ELF-1 (cell line): ENCODE data around the gene SLK.

Experiments
- DNase-seq: peaks from one replicate; pipeline ENCODE4 v3.0.0-alpha.2; 2016; ENCODE audit warnings: low read depth, low spot score

The SLK gene

DNA sequence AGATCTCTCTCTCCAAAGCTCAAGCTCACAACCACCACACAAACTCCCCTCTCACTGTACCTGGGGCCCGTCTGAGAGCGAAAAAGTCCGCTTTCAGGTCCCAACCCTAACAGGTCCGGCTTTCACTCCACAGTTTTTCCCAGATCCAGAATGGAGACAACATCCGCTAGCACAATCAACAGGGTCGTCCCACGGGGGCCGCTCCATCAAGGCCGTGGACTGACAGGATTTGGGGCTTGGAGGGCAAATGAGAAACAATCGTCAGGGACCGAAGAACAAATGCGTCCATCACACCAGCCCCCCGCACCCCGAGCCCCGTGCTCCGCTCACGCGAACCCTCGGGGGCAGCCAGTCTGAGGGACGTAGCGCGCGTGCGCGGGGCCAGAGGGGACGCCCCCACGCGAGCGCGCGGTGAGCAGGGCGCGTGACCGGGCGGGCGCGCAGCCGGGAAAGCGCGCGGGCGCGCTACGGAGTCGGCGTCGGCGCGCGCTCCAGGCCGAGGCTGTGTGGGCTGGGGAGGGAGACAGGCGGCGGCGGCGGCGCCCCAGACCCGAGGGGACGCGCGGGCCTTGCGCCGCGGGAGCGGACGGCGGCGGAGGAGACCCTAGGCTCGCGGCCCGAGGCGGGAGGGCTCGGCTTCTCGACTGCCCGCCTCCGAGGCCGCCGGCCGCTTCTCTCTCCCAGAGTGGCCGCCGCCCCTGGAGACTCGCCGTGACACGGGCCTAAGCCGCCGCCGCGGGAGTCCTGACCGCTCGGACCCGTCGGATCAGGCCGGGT is at the start of gene SLK:
Gene SLK, plus strand, starts transcription at position 470 of the 777 bp plus-strand sequence. CDS start 606 bp downstream, outside the sequence.
- DNase-seq = peak; percentile 63

- DNase-seq = no peak
Measured at GRCh38 chr10:103917302-103918052, 49.5 kb upstream of the SLK start.

GRCh38 chr10:103918053-103918846 is 48.7 kb upstream of the SLK start, which contains the start of gene STN1:
Gene STN1, minus strand, starts transcription at chr10:103918184. Its CDS starts 590 bp downstream, at chr10:103917594.
- peak; percentile 96 for DNase-seq

DNA sequence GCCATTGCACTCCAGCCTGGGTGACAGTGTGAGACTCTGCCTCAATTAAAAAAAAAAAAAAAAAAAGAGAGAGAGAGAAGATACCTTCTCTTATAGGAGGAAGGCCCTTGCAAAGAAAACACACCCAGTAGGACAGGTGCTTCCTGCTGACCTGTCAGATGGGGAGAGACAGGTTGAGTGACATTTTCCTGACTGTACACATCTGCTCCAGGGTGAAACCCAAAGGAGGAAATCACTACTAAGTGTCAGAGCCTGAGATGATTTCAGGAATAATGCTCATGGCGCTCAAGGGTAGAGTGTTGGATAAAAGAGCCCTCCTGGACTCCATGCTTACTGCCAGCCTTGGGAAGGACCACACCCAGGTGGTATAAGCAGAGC is 47.3 kb upstream of the SLK start:
- DNase-seq = no peak

- DNase-seq = no peak
Measured at GRCh38 chr10:103921248-103921647, 45.7 kb upstream of the SLK start.

GRCh38 chr10:103921750-103922195 is 45.2 kb upstream of the SLK start:
- DNase-seq = peak; percentile 50

DNA sequence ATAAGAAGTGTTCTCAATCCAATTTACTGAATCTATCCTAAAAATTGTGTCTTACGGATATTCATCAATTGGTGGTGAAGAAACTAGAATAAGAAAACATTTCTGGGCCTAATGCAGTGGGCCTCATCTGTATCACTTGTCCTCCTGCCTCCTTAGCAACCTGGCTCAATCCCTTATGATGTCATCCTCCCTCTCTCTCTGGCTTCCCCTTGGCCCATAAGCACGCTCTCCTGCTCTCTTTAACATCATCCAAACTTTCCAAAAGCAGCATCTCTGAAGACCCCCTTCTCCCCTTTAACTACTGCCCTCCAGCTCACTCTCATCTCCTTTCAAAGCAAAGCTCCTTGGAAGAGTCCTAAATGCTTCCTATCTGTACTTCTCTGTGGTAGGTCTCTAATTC is 44.3 kb upstream of the SLK start:
- no peak for DNase-seq

- no peak for DNase-seq
Measured at GRCh38 chr10:103923502-103923901, 43.4 kb upstream of the SLK start.

GRCh38 chr10:103925591-103925990 is 41.3 kb upstream of the SLK start:
- DNase-seq = peak; percentile 33

- DNase-seq = no peak
Measured at GRCh38 chr10:103926722-103927319, 40.1 kb upstream of the SLK start.

DNA sequence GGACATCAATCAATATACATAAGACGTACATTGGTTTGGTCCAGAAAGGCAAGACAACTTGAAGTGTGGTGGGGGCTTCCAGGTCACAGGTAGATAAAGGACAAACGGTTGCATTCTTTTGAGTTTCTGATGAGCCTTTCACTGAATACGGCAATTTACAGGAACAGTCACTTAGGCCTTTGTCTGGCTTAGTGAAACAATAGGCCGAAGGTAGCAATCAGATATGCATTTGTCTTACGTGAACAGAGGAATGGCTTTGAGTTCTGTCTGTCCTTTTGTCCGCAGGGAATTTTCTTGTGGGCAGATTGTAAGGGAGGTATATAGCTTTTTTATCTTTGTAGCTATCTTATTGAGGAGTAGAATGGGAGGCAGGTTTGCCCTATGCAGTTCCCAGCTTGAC is 38.2 kb upstream of the SLK start:
- peak; percentile 49 for DNase-seq

- DNase-seq = peak; percentile 37
Measured at GRCh38 chr10:103929381-103929921, 37.5 kb upstream of the SLK start.

DNA sequence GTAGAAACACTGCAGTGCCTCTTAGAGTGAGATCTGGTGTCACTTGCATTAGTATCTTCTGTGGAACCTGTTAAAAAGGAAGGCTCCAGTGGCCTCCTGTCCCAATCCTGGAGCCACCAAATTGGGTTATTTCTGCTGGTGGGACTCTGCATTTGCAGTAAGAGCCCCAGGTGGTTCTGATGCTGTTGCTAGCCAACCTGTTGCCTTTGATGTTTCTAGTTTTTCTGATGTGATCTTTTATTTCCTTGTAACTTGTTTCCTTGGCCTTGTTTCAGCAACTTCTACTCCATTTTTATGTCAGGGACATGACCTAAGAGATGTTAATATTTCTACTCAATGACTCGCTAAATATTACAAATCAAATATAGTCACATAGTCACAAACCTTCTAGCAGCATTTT is 36.5 kb upstream of the SLK start:
- no peak for DNase-seq

DNA sequence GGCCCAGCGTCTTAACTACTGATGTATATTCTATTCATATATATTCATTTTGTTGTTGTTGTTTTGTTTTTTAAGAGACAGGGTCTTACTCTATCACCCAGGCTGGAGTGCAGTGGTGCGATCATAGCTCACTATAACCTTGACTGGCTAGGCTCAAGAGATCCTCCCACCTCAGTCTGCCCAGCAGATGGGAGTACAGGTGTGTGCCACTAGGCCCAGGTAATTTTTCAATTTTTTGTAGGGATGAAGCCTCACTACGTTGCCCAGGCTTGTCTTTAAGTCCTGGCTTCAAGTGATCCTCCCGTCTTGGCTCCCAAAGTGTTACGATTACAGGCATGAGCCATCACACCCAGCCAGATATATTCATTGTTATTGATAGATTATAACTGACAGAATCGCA is 36.1 kb upstream of the SLK start:
- DNase-seq = no peak

- peak; percentile 32 for DNase-seq
Measured at GRCh38 chr10:103931603-103932002, 35.3 kb upstream of the SLK start.

- no peak for DNase-seq
Measured at GRCh38 chr10:103932271-103932670, 34.7 kb upstream of the SLK start.

GRCh38 chr10:103932971-103933370 is 34.0 kb upstream of the SLK start:
- no peak for DNase-seq

GRCh38 chr10:103933557-103934121 is 33.3 kb upstream of the SLK start:
- no peak for DNase-seq

DNA sequence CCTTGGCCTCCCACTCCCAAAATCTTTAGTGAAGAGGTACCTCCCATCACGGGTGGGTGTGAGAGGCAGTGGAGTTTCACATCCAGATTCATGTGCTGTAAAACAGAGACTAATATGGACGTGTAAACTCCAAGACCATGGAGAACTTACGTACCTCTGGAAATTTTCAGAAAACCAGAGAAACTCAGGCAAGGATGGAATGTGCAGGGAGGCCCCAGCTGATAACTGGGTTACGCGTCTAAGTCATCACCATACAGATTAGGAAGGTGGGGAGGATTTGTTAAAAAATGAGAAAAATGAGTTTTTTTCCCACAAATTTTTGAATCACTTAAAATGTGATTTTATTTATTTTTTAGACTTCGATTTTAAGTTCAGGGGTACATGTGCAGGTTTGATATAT is 32.6 kb upstream of the SLK start:
- DNase-seq = no peak

- no peak for DNase-seq
Measured at GRCh38 chr10:103936022-103936421, 30.9 kb upstream of the SLK start.

GRCh38 chr10:103939522-103939921 is 27.4 kb upstream of the SLK start:
- no peak for DNase-seq
